NOMO-1 treated with DMSO at 0.1 percent for 48 hours (cell line): ENCODE data around the gene PLCB2.

ENCODE experiments used
- DNase-seq: peaks from one replicate; lab custom pipeline; 2025; ENCODE audit not compliant: unreplicated experiment; lab: John Stamatoyannopoulos, UW

The PLCB2 gene

DNA sequence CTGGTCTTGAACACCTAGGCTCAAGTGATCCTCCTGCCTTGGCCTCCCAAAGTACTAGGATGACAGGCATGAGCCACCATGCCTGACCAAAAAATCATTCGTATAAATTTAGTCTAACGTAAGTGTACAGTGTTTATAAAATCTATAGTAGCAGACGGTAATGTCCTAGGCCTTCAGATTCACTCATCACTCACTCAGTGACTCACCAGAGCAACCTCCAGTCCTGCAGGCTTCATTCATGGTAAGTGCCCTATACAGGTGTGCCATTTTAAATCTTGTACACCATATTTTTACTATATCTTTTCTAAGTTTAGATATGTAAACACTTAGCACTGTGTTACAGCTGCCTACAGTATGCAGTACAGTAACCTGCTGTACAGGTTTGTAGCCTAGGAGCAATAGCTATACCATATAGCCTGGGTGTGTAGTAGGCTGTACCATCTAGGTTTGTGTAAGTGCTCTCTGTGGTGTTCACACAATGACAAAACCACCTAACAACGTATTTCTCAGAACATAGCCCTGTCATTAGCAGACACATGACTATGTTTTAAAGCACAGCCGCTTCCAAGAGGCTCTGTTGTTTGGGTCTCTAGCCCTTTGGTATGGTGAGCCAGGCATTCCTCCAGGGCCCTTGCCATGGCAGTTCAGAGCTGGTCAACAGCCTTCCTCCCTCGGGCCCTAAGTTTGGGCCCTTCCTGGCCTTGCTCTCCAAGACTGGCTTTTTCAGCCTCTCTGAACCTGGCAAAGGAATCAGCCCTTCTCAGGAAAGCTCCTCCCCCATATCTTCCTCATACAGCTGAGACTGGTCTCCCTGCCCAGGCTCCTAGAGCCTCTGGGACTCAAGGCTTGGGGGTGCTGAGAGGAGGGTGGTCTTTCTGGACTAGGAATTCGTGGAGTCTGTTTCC, 34.9 kb upstream of the PLCB2 start:
- no peak for DNase-seq

DNA sequence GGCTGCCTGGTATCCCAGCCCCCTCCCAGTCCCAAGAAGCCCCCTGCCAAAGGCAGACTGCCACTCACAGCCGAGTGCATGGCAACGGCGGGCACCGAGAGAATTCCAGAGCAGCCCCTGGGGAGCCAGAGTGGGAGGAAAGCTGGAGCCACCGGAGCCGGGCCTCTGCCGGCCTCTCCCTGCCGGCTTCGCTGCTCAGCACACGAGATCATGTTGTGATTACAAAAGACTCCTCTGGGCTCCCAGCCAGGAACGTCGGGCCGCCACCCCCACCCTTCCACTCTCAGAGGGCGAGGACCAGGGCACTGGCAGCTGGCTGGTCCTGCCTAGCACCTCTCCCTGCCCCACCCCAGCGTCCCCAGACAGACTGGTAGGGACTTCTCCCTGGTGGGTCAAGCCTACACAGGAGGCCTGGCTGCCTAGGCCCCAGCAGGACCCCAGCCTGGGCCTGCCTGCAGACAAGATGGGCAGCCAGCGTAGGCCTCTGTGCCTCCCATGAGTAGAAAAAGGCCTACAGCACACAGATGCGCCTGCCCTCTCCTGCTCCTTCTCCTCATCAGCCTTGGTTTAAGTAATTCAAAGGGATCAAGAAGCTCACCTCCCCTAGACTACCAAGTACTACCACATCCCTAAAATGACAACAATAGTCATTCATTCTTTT, 33.1 kb upstream of the PLCB2 start, which contains the start of gene CCDC9B:
Gene CCDC9B, minus strand, starts transcription at position 200 of the 661 bp plus-strand sequence. Its CDS starts 120 bp downstream, at position 80.
- DNase-seq: no peak

GRCh38 chr15:40340038-40340739, 32.5 kb upstream of the PLCB2 start:
- DNase-seq: no peak

GRCh38 chr15:40339621-40339945, 31.8 kb upstream of the PLCB2 start:
- DNase-seq: no peak

- DNase-seq: no peak
Observed at GRCh38 chr15:40338921-40339620, 31.3 kb upstream of the PLCB2 start.

DNA sequence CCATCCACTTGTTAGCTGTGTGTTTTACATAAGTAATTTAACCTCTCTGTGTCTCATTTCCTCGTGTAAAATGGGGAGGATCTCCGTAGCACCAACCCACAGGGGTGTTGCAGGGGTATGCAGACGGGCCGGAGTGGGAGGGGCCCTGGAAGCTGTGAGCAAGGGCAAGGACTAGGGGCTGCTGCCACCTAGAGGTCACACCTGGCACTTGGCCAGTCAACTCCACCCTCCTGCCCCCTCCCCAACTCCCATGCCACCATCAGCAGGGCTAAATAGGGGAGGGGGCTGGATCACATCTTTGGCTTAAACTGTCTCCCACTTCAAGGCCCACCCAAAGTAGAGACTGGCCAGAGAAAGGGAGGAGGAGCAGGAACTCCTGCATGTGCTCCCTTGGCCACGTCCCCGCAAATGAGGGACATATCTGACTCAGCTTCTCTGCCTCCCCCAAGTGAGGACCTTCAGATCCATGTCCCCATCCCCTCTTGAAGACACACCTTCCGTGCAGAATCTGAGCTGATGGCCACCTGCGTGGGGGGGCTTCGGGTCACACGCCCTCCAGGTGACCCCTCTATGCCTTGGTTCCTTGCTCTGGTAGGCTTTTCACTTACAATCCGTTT, 30.4 kb upstream of the PLCB2 start:
- peak; percentile 75 for DNase-seq

DNA sequence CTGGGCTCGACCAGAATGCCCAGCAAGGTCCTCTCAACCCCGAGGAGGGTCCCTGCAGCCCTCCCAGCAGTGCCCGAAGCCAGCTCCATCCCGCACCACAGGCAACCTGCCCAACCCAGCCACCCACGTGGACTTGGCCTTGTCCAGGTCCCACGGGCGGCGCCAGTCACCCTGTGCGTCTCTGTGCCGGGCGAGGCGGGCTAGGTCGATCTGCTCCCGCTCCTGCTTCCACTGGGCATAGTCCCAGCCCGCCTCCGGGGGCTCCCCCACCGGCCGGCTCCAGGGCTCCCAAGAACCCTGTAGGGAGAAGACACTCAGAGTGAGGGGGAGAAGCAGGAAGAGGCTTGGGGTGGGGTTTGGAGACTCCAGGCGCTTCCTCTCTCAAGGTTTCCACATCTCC, 29.9 kb upstream of the PLCB2 start:
- DNase-seq: no peak

GRCh38 chr15:40336744-40337122, 29.0 kb upstream of the PLCB2 start:
- no peak for DNase-seq

DNA sequence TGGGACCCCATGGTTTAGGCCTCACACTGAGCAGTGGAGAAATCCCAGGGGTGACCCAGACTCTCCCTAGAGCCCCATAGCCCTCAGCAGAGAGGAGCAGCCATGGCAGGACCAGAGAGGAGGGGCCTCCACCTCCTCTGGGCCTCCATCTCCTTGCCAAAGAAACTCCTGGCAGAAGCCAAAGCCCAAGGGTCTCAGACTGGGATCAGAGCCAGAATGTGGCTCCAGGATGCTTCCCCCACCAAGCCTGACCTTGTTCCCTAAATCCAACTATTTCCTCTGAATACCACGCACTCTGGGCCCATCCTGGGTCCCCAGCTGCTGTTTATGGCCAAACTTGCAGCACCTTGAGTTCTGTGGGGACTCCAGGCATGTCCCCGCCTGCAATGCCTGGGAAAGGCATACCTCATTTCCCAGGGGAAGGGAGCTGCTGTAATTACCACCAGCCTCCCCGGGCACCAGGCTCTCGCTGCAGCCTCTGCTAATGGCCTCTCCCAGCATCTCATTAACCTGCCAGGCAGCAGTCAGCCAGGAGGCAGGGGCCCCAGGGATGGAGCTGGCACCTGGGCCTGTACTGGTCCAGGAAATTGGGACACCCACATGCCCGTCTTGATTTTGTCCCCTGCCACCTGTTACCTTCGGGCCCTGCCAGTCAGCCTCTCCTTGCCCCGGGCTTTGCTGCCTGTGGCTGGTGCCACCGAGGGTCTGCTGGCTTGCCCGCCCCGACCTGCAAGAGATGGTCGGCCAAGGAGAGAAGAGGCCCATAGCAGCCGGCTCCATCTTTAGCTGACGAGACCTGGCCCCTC, 28.4 kb upstream of the PLCB2 start:
- DNase-seq: no peak

DNA sequence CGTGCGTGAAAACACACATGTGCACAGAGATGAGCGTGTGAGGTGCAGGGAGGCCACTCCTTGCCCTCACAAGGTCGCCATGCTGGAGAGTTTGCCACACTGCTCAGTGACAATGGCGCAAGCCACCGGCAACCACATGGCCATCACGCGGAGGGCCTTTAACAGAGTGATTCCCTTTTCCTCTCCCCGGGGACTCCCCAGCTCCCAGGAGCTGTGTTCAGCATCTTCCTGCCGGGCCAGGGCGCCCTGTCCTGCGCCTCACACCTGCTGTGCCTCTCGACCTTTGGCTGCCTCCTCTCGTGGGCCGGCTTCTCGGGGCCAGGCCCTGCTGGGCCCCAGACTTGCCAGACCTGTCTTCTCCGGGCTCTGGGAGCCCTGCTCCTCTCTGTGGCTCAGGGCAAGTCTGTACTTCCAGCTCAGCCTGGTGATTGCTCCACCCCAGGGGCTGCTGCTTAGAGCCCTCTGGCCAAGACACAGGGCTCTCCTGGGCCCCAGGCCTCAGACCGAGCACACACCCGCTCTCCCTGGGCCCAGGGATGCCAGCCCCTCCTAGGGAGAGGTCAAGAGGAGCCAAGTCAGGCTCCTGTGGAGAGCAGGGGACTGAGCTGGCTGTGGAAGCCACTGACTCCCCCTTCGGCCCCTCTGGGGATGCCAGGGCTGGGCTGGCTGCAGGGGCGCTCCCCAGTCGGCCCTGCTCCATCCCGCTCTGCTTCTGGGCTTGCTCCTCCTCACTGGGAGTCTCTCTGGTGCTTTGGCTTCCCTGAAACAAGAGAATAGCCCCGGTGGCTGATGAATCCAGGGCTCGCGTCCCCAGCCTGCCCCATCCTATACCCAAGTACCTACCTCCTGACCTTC, 27.4 kb upstream of the PLCB2 start:
- DNase-seq: no peak

DNA sequence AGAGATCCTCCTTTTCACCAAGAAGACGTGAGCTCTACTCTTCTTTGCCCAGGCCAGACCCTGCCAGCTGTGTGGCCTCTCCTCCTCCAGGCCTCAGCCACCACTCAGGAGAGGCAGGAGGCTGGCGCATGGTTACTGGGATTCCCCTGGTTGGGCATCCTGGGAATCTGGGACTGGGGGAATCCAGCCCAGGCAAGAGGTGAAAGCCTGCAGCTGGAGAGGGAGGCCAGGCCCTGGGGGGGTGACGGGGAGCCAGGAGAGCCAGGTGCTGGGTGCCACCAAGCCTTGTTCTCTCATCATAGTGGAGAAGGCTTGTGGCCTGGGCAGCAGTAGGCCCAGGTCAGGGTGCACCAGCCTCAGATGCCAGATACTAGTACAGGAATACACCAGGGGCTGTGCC, 26.8 kb upstream of the PLCB2 start:
- no peak for DNase-seq

- DNase-seq: peak; percentile 91
Observed at GRCh38 chr15:40333922-40334492, 26.3 kb upstream of the PLCB2 start.

- DNase-seq: no peak
Observed at GRCh38 chr15:40332113-40332781, 24.5 kb upstream of the PLCB2 start.

GRCh38 chr15:40331637-40332036, 23.9 kb upstream of the PLCB2 start:
- DNase-seq: no peak

DNA sequence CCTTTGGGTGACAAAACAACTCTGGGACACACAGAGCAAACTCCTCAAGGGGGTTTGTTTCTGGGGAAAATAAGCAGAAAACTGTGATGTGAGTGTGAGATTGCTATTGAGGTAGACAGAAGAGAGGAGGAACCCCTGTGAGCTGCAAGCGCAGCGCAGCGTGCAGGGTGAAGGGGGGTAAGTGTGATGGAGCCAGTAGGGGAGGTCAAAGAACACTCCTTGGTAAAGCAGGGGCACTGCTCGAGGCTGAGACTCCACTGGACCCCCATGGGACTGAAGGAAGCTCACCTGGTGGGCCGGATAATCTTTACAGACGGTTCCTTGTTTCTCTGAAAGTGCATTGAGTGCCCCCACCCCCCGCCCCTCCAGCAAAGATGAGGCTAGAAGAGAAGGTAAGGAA, 23.3 kb upstream of the PLCB2 start:
- no peak for DNase-seq

DNA sequence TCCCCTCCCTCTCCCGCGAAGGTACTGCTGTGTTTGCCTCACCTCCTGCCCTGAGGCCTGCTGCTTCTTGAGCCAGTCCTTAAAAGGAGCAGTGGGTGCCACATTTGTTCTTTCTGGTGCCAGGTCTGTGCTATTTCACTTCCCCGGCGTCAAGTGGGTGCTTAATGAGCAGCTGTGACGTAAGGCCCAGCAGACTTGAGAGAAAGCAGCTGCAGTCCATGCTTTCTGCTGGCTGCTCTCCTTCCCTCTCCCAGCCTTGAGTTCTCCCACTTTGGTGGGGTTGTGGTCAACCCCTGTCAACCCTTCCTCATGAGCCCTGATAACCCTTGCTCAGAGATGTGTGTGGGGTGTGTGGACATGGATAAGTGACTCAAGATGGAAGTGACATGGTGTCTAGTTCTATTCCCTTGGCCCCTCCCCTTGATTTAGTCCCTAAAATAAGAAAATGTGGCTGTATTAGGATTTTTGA, 22.7 kb upstream of the PLCB2 start:
- DNase-seq: no peak

GRCh38 chr15:40329804-40330203, 22.1 kb upstream of the PLCB2 start:
- DNase-seq: no peak

DNA sequence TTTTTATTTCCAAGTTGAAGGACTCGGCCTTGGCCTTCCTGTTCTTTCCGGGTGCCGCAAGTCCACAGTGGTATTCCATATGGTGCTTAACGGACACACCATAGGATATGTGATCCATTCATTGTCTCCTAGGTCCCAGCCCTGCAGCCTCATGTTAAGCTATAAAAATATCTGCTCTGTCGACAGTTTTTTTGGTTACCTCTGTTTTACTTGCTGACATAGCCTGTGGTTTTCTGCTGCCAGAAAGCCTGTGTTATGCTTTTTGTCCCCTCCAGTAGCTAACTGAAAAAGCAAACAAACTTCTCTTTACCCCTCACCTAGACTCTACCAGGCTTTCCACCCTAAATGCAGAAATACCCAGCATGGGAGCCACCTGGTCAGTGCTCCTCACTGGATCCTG, 21.0 kb upstream of the PLCB2 start:
- no peak for DNase-seq
